Psoas muscle (tissue), 8 donors: Measurements from ENCODE around the gene IRX6. TPM values are rescaled to one million over a fixed set of nuclear protein-coding genes. Genes with fewer than 3 reads are reported as not detected.

Source experiments
- ATAC-seq, 4 donors: fragments of 200-7000 bp; cut with Tn5 transposase; one replicate each; pipeline ENCODE4 v1.9.1; 2020; ENCODE audit warnings: moderate library complexity in 3 of 4, mild to moderate bottlenecking in 2 of 4
- DNase-seq, 2 donors: peaks; one replicate each; pipeline ENCODE4 v3.0.0-alpha.2; 2020
- H3K27ac ChIP-seq: fragments of 200-600 bp; one replicate; pipeline ENCODE4 v1.8.0; 2022
- H3K27me3 ChIP-seq, 3 donors: fragments of 200-600 bp in 1 of 3; one replicate each; pipeline versions ENCODE4 v1.6.1 to v1.8.0; 2013 to 2022; ENCODE audit warnings: low read length in 2 of 3, mild to moderate bottlenecking in 2 of 3, moderate library complexity in 1 of 3; ENCODE audit not compliant: insufficient read depth in 3 of 3
- H3K36me3 ChIP-seq, 2 donors: fragments of 200-600 bp in 1 of 2; one replicate each; pipeline versions ENCODE4 v1.6.1 to v1.8.0; 2013 to 2022; ENCODE audit warnings: low read depth in 1 of 2, mild to moderate bottlenecking in 1 of 2, moderate library complexity in 1 of 2; ENCODE audit not compliant: insufficient read depth in 1 of 2
- H3K4me1 ChIP-seq: fragments of 200-600 bp; one replicate; pipeline ENCODE4 v1.8.0; 2022
- H3K4me3 ChIP-seq: fragments of 200-600 bp; one replicate; pipeline ENCODE4 v1.8.0; 2022; ENCODE audit warnings: mild to moderate bottlenecking
- H3K9me3 ChIP-seq: fragments of 200-600 bp; one replicate; pipeline ENCODE4 v1.8.0; 2022
- CTCF ChIP-seq: fragments of 200-600 bp; IDR thresholded peaks from one replicate; pipeline ENCODE4 v1.8.0; 2022; ENCODE audit warnings: antibody characterized with exemption
- WGBS, 3 donors: extraction: QIAGEN DNeasy Blood & Tissue Kit; methylation state at CpG; one replicate each; pipeline versions ENCODE4 v1.1.6 to v1.1.7; 2013; 5-methylcytosine and 5-hydroxymethylcytosine counted together
- intact Hi-C, 2 donors: fragments of 100-400 bp; cut with DNase I; formaldehyde crosslinking; loops; one replicate each; pipeline versions ENCODE4 v1.11.0 to v1.14.2; 2022
- polyA plus RNA-seq, 3 donors: library from polyadenylated mRNA; stranded (reverse); fragments of 200-250 nt; gene quantifications; one replicate each; pipeline ENCODE4 v1.2.3, GENCODE V29; 2013
- total RNA-seq, 4 donors: library from RNA; stranded (reverse); fragmentation: NEBNext Ultra II Directional in 2 of 4; extraction: Animal tissue kit (Norgen Biotek cat#: 25700) in 2 of 4; gene quantifications; one replicate each; pipeline versions ENCODE4 v1.2.1 to v1.2.4, GENCODE V29; 2021 to 2023
- donor health status: healthy with polysubstance abuse.
- donor health status: DM: no; HTN: no; CAD: no; lungs with moderate emphysema.
- donor health status: Bipolar disorder and iron deficiency.
- donor health status: healthy.
- donor health status: DM: yes; HTN: yes; CAD: no.
- donor health status: DM: no; HTN: no; CAD: no.
- donor health status: DM: no; HTN: no; CAD: no.
- donor health status: DM: yes; HTN: yes; CAD: no.

IRX6 gene
- total and polyA plus RNA-seq, 7 donors, result 0.32 to 6.1 (median 1.0) TPM

GRCh38 chr16:55379371-55379770 lies 55.4 kb downstream of the IRX6 start:
- peaks cover 3% of the 10 kb centered on the region for H3K4me1 ChIP-seq
- no peaks in the 10 kb centered on the region for H3K36me3 ChIP-seq
- H3K9me3 ChIP-seq, result no peaks in the 10 kb centered on the region
- ATAC-seq, result no peak
- DNase-seq, result no peak
- no peak overlapping the region for H3K4me3 ChIP-seq
- WGBS, 3 donors, result 87 to 91% (median 88%) methylated on average over 13 of the region's 13 CpGs
- intact Hi-C loops, result loop anchor here in 1 of 2 donors (10.0 kb wide), 2 partner anchors 345 to 1425 kb away; no protein-coding TSS in a partner anchor
- no peaks in the 10 kb centered on the region for H3K27me3 ChIP-seq
- H3K27ac ChIP-seq, result no peak overlapping the region
- no peak for TF ChIP-seq CTCF

GRCh38 chr16:55379876-55380390 lies 55.9 kb downstream of the IRX6 start:
- 43 to 51% (median 50%) methylated on average over 7 of the region's 7 CpGs for WGBS, 3 donors
- Histone ChIP-seq H3K9me3 (no peaks in the 10 kb centered on the region), H3K27ac (no peak overlapping the region), H3K4me3 (no peak overlapping the region), H3K4me1 (peaks cover 3% of the 10 kb centered on the region), H3K27me3 (no peaks in the 10 kb centered on the region), H3K36me3 (no peaks in the 10 kb centered on the region)
- TF ChIP-seq CTCF, result no peak
- intact Hi-C loops, result loop anchor here in 1 of 2 donors (10.0 kb wide), 2 partner anchors 345 to 1425 kb away; no protein-coding TSS in a partner anchor
- DNase-seq, result no peak
- peak in 3 of 4 donors; percentile 41 to 63 (median 62) for ATAC-seq

Other genes starting within 250 kb of the IRX6 start
- 10 to 100 TPM; 21.7 to 60.9 (median 38.6) TPM for gene MMP2, start 155.0 kb downstream of the IRX6 start, total RNA-seq
- gene MMP2, start 155.0 kb downstream of the IRX6 start, polyA plus RNA-seq, result 10 to 100 TPM; 16.0 to 23.2 (median 16.1) TPM
- gene LPCAT2, start 184.9 kb downstream of the IRX6 start, total RNA-seq, result 1 to 10 TPM; 2.1 to 4.3 (median 2.9) TPM
- 1 to 10 TPM; 1.0 to 1.6 (median 1.6) TPM for gene LPCAT2, start 184.9 kb downstream of the IRX6 start, polyA plus RNA-seq
- gene CAPNS2, start 242.5 kb downstream of the IRX6 start, total RNA-seq, result under 1 TPM in 1 of 4 donors, not detected in 3; 0.38 TPM
- under 1 TPM in 1 of 3 donors, not detected in 2; 0.04 TPM for gene CAPNS2, start 242.5 kb downstream of the IRX6 start, polyA plus RNA-seq